D721Med (cell line): ENCODE measurements around the gene UST.

ENCODE experiments used
- DNase-seq: peaks from one replicate; pipeline ENCODE4 v3.0.0; 2011; ENCODE audit warnings: low spot score; ENCODE audit not compliant: insufficient read length
- FAIRE-seq: peaks from 2 replicates; lab custom pipeline; 2011; peaks lifted over from hg19 to GRCh38; lab: Jason Lieb, UNC
- TF ChIP-seq, protein P1 (sequence below): IDR thresholded peaks from 2 replicates; pipeline ENCODE4 v1.5.1; 2012; ENCODE audit warnings: mild to moderate bottlenecking, control low read depth; ENCODE audit not compliant: insufficient read depth; ENCODE audit errors: missing control alignments

Gene UST

DNA sequence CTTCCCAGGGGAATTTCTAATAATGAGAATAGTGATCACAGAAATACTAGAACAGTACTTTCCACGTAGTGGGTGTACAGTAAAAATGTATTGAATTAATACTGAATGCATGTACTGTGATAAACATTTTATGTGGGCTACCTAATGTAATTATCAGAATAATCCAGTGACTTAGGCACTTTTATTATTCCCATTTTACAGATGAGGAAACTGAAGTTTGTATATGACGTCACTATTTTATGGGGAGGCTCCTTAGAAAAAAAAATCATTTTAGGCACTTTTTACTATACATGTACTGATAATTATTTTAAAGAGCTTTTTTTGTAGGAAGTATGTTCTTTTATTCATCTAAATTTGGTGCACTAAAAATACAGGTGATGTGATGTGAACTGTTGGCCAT is 295.1 kb downstream of the UST start:
- FAIRE-seq = no peak

DNA sequence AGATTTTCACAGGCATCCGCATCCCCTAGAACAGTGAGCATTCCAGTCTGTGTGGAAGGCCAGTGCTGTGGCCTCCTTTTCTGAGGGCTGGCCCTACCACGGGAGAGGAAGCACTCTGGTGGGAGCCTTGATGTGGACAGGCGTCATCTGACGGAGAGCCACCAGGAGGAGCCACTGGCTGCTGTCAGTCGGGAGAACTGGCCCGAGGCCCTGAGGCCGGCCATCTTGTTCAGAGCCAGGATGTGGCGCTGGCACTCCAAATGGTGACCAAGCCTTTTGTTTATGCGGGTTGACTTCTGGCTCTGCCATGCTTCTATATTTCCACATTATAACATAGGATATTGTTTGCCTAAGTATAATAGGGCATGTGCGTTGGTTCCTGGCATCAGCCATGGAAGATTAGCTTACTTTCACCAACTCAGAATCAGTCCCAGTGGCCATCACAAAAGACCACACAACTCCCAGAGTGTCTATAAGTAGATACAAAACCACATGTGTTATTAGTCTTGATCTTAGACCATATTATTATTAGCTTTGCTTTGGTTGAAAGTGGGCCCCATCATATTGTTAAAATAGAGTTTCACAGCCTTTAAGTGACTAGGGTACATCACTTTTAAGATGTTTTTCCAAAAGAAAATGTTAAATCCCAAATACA is 296.8 kb downstream of the UST start:
- TF ChIP-seq, protein P1, sequence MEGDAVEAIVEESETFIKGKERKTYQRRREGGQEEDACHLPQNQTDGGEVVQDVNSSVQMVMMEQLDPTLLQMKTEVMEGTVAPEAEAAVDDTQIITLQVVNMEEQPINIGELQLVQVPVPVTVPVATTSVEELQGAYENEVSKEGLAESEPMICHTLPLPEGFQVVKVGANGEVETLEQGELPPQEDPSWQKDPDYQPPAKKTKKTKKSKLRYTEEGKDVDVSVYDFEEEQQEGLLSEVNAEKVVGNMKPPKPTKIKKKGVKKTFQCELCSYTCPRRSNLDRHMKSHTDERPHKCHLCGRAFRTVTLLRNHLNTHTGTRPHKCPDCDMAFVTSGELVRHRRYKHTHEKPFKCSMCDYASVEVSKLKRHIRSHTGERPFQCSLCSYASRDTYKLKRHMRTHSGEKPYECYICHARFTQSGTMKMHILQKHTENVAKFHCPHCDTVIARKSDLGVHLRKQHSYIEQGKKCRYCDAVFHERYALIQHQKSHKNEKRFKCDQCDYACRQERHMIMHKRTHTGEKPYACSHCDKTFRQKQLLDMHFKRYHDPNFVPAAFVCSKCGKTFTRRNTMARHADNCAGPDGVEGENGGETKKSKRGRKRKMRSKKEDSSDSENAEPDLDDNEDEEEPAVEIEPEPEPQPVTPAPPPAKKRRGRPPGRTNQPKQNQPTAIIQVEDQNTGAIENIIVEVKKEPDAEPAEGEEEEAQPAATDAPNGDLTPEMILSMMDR = no peak
- DNase-seq (no peak), FAIRE-seq (no peak)

More for the DNA sequence above, 295.1 kb downstream of the UST start:
- TF ChIP-seq, protein P1 = no peak
- DNase-seq = no peak

DNA sequence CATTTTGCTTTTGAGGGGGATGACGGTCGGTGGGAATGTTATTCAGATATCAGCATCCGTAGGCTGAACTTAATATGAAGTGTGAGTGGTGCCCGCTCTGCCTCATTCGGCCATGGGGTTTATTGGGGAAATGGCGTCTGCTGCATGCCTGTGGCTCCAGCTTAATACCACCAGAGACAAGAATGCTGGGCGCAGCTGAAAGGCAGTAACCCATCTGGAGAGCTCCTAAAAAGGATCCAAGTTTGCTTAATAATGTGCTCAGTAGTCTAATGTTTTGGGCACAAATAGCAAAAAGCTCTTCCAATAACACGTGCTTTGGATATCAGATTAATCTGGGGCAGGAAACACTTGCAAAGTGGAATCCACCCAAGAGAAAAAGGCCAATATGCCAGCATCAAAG is 297.7 kb downstream of the UST start:
- TF ChIP-seq, protein P1 = no peak
- FAIRE-seq = no peak

DNA sequence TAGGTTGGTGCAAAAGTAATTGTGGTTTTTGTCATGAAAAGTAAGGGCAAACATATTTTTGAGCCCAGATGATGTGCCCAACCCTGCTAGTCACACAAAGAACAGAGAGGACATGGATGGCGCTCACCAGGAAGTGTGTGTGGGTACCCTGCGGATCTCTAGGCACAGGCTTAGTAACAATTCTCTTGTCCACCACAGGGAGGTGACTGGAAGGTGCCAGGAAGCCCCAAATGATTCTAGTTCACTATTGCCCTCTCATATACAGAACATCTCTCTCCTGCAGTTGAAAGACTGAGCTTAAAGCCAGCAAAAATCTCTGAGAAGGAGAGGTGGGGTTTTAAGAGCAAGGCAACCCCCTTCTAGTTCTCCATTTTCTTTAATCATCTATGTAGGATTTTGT is 298.6 kb downstream of the UST start:
- TF ChIP-seq, protein P1 = no peak
- no peak for FAIRE-seq
- DNase-seq = no peak

More for the DNA sequence above, 297.7 kb downstream of the UST start:
- DNase-seq = no peak

DNA sequence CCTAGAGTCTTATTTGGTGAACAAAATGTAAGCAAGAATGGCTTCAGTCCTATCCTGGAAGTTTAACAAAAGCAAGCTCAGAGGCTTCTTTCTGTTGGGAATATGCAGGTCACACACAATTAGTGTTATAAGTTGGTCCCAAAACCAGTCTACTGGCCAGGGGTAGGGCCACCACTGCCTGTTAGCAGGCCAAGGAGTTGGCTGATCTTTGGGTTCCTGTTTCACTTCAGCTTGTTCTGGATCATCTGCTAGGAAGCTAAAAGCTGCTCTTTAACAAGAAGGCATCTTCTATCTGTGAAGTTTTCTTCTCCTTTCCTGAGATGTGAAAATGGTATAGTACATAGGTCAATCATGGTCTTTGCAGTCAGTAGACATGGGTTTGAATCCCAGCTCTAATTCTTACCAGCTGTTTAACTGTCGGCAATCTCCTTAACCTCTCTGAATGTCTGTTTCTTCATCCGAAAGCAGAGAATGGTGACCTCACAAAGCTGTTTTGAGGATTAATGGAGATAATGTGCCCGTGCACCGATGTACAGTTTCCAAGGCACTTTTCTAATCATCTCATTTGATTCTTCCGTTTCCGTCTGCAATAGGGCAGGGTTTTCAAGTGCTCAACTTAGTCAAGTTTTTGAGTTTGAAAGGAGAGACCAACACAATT is 299.5 kb downstream of the UST start:
- TF ChIP-seq, protein P1 = no peak
- DNase-seq (no peak), FAIRE-seq (no peak)

DNA sequence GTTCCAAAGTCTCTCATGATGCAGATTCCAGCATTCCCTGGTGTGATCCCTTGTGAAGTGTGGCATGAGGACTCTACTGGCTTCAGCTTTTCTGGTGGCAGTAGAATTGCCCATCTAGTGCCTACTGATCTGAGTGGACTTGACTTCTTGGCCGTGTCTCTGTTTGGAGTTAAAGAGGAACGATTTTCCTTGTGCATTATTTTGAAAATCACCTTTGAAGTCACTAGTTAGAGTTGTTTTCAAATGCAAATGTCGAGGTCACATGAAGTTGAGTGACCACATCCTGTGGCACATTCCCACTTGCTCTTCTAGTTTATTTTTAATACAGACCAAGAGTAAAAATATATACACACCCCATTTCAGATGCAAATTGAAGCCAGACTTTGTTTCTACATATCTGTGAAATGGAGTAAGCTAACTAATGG is 300.0 kb downstream of the UST start:
- TF ChIP-seq, protein P1 = no peak
- FAIRE-seq (no peak), DNase-seq (no peak)

DNA sequence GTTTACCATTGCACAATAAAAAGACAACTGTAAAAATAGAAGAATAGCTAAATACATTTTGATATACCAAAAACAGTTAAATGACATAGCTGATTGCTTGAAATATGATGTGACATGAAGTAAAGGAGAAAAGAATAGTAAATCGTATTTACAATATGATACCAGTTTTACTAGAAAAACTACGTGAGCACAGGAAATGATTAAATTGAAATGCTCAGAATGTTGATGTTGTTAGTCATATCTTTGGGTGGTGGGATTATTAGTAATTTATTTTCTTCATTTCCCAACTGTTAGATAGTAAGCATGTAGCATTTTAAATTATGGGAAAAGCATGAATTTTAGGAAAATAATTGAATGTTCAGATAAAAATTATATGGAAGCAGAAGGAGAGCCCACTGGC is 302.4 kb downstream of the UST start:
- no peak for FAIRE-seq
- TF ChIP-seq, protein P1 = no peak
- DNase-seq = no peak
